Breast epithelium (tissue), 3 donors: ENCODE results near the gene PTGS2.
"Not testable (repeated sequence)": the region's sequence is repeated elsewhere in the genome, so short reads cannot be mapped to it uniquely, and the experiment has no call there.

Source experiments
- CTCF ChIP-seq, 3 donors: fragments of 450-650 bp; IDR thresholded peaks; one replicate each; pipeline ENCODE4 v1.5.1; 2016 to 2017; ENCODE audit warnings: antibody characterized with exemption in 3 of 3, mild to moderate bottlenecking in 3 of 3, moderate library complexity in 3 of 3
- POLR2A ChIP-seq: fragments of 450-650 bp; IDR thresholded peaks from one replicate; pipeline ENCODE4 v1.6.1; 2016; ENCODE audit warnings: antibody characterized with exemption, mild to moderate bottlenecking, moderate library complexity
- POLR2AphosphoS5 ChIP-seq, 3 donors: sonication (generic); formaldehyde crosslinking; IDR thresholded peaks; one replicate each; pipeline ENCODE4 v1.6.1; 2017; ENCODE audit warnings: antibody characterized with exemption in 3 of 3

DNA sequence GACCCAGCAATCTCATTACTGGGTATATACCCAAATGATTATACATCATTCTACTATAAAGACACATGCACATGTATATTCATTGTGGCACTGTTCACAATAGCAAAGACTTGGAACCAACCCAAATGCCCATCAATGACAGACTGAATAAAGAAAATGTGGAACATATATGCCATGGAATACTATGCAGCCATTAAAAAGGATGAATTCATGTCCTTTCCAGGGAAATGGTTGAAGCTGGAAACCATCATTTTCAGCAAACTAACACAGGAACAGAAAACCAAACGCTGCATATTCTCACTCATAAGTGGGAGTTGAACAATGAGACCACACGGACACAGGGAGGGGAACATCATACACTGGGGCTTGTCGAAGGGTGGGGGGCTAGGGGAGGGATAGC lies 10.4 kb downstream of the PTGS2 start:
- not testable (repeated sequence) for TF ChIP-seq CTCF (IDR thresholded peaks at IDR 0.05); POLR2A; POLR2AphosphoS5 (IDR thresholded peaks at IDR 0.05)
